ENCODE results near the gene YWHAE.
"Not testable (repeated sequence)": the region's sequence is repeated elsewhere in the genome, so short reads cannot be mapped to it uniquely, and the experiment has no call there.

Gene YWHAE

DNA sequence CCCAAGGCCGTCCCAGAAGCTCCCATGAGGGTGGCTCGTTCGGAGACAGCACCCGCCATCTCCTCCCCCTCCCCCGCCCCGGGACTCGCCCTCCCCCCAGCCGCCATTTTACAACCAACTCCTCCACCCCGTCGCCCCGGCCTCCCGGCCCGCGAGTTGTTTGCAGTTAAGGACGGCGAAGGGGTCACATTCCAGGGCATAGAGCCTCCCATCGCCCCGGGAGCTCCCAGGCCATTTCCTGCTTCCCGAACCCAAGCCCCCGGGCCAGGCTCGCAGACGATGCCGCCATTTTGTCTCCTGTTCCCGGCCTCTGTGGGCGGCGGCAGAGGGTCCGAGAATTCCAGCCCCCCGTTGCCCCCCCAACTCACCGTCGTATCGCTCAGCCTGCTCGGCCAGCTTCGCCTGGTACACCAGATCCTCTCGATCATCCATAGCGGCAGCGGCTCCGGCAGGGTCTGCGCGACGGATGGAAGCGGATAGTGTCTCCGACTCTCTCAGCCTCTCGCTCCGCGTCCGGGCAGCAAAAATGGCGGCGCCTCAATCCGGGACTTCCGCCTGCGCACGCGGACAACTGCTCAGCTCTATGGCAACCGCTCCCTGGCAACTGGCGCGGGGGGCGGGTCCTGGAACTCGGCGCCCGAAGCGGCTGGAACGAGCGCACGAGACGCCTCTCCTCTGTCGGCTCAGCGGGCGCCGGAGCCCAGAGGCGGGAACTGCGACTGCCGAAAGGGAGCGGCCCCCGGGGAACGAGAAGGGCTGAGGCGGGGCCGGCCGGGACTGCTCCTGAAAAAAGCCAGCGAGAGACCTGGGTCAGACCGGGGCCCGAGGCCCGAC, at the start of gene YWHAE:
TSS of gene YWHAE (minus strand) at position 544 of the 834 bp plus-strand sequence. CDS start at position 432, 112 bp downstream.
- FAIRE-seq: no peak

DNA sequence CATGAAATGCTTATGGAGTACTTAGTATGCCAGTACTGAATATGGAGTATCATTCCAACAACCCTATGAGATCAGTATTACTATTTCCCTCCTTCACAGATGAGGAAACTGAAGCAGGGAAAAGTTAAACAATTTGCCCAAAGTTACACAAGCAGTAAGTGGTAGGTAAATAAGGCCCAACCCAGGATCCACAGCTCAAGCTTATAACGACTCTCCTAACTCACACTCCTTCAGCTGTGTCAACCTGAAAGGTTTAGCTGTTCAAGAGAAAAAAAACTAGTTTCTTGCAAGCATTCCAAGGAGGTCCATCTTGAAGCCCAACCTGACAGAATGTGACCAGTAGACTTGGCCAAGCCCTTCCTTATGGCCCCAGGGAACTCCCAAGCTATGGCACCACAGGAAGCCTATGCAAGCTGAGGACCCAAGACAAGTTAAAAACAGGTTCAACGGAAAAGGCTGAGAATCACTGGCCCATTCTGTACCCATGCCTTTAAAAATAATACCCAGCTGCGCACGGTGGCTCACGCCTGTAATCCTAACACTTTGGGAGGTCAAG, 49.5 kb upstream of the YWHAE start:
- no peak for FAIRE-seq

DNA sequence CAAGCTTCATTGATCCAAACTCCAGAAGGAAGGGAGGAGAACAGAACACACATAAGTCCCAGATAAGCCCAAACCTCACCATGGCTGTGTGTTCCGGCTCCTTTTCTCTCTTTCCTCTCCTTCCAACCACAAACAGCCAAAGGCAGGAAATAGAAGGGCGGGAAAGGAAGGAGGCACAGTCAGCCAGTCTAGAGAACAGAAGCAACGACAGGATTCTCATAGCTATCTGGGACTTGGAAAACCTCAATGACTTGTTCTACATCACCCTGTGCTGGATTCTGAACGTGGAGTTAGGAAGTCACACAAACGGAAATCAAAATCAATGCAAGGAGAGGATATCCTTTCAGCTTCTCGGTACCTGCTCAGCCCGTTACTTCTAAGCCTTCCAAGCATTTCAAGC, 47.0 kb upstream of the YWHAE start:
- no peak for FAIRE-seq

DNA sequence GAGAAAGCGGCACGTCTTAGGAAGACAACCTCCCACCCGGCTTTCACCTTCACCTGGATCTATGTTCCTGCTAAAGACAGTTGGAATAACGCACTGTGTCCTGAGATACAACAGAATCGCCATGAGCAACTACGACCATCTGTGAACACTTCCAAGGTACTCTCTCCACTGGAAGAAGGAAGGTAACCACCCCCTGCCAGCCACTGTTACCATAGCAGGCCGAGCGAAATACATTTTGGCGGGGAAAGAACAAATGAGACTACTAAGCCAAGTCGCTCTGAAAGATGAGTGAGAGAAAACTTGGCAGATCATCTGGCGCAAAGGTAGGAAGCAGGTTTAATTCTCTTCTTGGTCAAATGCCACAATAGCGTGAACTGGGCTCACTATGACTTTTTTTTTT, 46.2 kb upstream of the YWHAE start:
- no peak for FAIRE-seq

DNA sequence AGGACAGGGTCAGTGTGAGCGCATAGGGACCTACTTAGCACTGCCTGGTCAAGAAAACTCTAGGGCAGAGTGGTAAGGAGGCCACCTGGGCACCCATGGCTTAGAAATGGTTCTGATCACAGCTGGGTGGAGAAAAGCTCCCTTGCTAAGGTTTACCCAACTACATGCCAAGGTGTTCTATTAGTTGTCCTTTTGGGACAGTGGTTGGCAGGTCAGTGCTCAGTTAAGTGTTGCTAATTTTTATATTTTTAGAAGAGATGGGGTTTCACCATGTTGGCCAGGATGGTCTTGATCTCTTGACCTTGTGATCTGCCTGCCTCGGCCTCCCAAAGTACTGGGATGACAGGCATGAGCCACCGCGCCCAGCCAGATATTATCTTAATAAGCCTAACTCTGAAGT, 45.7 kb upstream of the YWHAE start:
- FAIRE-seq: not testable (repeated sequence)

DNA sequence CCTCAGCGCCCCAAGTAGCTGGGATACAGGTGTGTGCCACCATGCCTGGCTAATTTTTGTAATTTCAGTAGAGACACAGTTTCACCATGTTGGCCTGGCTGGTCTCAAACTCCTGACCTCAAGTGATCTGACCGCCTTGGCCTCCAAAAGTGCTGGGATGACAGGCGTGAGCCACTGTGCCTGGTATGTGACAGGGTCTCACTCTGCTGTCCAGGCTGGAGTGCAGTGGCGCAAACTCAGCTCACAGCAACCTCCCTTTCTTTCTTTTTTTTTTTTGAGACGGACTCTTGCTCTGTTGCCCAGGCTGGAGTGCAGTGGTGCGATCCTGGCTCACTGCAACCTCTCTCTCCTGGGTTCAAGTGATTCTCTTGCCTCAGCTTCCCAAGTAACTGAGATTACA, 42.7 kb upstream of the YWHAE start:
- FAIRE-seq: not testable (repeated sequence)

DNA sequence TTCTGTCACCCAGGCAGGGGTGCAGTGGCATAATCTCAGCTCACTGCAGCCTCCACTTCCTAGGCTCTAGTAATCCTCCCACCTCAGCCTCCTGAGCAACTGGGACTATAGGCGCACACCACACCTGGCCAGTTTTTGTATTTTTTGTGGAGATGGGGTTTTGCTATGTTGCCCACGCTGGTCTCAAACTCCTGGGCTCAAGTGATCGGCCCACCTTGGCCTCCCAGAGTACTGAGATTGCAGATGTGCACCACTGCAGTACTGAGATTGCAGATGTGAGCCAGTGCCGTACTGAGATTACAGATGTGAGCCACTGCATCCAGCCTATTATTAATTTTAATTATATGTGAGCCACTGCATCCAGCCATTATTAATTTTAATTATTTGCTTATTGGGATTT, 42.2 kb upstream of the YWHAE start:
- FAIRE-seq: no peak

DNA sequence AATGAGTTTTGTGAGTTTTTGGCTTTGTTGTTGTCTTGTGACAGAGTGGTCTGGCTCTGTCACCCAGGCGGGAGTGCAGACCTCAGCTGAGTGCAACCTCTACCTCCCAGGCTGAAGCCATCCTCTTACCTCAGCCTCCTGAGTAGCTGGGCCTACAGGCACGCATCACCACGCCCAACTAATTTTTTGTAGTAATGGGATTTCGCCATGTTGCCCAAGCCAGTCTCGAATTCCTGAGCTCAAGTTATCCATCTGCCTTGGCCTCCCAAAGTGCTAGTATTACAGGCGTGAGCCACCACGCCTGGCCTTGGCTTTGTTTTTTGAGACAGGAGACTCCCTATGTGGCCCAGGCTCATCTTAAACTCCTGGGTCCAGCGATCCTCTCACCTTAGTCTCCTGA, 40.9 kb upstream of the YWHAE start:
- FAIRE-seq: no peak

DNA sequence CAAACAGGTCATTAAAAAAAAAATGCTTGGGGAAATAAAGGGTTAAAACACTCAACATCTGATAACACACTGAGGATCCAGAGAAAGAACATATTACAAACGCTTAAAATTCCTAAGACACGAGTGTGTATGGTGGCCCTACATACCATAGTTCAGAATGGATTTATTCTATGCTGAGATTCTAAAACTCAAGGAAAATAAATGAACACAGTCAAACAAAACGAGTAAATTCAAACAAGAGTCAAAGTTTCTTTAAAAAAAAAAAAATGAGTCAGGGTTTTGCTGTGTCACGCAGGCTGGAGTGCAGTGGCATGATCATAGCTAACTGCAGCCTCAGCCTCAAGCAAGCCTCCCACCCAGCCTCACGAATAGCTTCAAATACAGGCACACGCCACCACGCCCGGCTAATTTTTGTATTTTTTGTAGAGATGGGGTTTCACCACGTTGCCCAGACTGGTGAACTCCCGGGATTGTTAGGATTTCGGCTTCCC, 38.6 kb upstream of the YWHAE start:
- no peak for FAIRE-seq

DNA sequence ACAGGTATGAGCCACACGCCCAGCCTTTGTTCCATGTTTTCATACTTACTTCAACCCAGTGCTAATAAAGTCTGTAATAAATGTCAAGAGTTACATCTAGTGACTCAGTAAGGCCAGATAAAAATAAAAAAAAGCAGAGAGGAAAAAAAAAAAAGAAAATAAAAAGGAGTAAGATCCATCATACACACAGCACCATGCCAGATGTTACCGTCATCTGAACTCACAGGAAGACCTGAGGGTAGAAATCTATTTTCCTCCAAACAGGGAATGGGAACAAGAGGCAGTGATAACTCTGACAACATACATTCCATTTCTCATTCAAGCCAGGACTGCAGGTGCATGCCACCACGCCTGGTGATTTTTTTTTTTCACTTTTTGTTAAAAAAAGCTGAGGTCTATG, 35.3 kb upstream of the YWHAE start:
- no peak for FAIRE-seq

DNA sequence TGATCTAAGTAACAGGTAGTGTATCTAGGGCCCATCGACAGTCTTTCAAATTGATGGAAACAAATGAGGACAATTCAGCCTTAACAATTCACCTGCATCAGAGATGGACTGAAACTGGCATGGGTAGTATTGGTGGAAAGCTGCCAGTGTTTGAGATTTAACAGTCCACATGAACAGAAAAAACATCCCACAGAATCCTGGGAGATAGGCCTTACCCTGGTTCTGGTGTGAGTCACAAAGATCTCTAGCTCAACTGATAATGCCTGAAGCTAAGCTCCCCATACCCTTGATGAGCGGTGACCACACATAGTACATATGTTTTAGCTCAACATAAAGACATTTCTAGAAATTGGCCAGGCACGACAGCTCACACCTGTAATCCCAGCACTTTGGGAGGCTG, 34.1 kb upstream of the YWHAE start:
- FAIRE-seq: no peak

DNA sequence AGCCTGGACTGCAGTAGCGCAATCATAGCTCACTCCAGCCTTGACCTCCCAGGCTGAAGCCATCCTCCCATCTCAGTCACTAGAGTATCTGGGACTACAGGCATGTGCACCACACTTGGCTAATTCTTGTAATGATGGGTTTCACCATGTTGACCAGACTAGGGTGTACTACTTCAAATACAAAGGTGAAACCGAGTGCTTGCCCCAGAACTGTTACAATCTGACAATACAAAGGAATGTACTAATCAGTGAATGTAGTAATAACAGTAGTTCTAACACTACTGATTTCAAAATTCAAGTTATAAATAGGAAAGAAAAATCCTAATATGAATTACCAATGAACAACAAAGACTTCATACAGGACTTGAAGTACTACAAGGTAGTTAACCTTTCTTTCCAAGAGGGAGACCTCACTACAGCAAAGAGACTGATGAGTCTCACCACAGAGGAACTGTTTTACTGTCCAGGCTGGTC, 31.6 kb upstream of the YWHAE start:
- no peak for FAIRE-seq

DNA sequence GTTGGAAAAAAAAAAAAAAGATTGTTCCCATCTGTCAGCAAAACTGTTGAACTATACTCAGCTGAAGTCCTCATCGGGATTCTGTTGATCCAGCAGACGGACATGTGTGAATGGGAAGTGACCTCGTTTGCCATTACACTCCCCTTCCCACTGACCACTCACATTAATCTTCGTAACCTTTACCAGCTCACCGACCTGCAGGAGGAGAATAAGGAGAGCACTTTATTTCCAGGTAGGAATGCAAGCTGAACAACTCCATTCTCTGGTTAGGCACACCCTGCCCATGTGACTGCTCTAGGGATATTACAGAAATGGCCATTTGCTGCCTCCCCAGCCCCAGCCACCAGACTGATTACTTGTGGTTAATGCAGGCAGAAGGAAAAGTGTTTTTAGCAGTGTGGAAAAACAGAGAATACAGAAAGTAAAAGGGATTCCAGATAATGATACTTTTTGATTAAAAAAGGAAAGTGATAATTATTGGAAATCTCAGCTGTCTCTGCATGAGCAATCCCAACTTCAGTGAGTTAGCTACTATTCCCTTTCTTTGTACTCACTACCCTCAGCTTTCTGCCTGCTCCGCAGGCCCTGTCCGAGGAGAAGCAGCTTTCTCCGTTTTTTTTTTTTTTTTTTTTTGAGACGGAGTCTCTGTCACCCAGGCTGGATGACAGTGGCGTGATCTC, 23.6 kb upstream of the YWHAE start:
- FAIRE-seq: no peak

DNA sequence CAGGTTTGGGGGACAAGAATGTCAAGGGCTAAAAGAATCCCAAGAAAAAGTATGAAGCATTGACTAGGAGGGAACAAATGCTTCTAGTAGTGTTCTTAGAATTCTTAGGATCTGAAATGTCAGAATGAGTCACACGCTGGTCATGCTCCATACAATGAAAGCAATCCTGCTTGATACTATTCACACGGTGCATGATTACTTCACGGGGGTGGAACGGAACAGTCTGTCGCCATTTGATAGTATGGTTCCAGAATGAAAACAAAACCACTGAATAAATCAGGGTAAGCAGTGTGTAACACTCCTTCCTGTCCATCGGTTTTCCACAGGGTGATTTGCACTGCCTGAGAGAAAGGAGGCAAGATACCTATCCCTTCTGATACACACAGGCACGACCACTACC, 22.9 kb upstream of the YWHAE start:
- FAIRE-seq: no peak

DNA sequence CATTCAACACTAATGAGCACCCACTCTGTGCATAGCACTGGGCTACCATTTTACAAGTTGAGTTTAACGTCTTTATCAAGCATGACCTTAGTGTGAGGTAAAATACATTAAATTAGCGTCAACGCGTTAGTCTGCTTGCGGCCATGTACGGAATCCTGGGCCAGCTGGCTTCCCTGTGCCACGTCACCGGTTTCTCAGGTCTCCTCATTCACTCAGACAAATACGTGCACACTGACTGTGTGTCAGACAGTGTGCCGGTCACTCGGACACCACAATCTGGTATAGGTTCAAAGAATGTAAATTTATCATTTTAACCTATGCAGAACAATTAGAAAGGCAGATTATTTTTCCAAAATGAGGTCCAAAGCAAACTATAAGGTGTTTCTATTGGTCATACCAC, 21.4 kb upstream of the YWHAE start:
- no peak for FAIRE-seq

DNA sequence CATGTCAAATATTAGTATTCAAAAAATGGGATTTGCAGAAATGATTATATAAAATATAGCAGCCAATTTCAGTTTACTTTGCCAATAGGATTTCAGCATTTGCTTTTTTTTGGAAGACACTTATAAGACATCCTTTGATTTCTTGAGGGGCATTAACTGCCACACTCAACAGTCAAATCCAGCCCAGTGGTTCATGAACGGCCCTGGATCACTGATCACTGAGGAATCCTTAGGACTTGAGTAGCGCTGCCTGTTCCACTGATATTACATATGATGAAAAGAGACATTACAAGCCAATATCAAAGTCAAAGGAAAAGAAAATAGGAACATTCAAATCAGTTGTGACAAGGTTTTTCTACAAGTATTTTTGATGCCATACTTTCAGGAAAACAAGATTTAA, 21.0 kb upstream of the YWHAE start:
- no peak for FAIRE-seq

DNA sequence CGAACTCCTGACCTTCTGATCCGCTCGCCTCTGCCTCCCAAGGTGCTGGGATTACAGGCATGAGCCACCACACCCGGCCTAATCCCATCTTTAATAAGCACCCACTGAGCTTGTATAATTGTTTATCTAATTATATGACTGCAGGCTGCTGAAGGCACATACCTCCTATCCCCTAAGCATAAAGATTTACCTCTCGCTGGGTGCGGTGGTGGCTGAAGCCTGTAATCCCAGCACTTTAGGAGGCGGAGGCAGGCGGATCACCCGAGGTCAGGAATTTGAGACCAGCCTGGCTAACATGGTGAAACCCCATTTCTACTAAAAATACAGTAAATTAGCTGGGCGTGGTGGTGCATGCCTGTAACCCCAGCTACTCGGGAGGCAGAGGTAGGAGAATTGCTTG, 20.1 kb upstream of the YWHAE start:
- FAIRE-seq: no peak

DNA sequence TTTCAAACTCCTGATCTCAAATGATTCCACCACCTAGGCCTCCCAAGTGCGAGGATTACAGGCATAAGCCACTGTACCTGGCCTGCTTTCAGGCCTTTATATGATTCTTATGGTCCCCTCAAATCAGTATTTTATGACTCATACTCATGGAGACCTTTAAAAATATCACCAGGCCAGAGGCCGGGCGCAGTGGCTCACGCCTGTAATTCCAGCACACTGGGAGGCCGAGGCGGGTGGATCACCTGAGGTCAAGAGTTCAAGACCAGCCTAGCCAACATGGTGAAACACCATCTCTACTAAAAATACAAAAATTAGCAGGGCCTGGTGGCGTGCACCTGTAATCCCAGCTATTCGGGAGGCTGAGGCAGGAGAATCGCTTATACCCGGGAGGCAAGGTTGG, 18.5 kb upstream of the YWHAE start:
- not testable (repeated sequence) for FAIRE-seq

DNA sequence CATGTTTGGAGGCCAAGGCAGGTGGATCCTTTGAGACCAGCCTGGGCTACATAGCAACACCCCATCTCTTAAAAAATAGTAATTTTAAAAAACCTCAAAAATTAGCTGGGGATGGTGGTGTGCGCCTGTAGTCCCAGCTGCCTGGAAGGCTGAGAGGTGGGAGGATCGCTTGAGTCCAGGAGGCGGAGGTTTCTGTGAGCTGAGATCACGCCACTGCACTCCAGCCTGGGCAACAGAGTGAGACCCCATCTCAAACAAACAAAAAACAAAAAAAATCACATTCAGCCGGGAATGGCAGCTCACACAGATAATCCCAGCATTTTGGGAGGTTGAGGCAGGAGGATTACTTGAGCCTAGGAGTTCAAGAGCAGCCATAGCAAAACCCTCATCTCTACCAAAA, 16.4 kb upstream of the YWHAE start:
- no peak for FAIRE-seq

DNA sequence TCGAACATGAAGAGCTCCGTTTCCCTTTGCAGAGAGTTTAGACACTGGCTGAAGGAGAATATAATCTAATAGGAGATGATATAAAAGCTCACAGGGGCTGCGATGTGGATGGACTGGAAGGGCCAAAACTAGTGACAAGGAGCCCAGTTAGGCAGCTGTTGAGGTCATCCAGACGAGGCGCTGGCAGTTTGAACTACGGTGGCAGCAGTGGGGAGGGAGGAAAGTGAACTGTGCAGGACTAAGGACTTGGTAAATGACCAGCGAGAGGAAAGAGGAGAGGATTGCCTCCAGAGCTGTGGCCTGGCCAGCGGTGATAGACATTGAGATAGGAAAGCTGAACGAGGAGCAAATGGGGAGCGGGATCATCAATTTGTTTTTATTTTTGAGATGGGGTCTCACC, 14.6 kb upstream of the YWHAE start:
- FAIRE-seq: no peak

DNA sequence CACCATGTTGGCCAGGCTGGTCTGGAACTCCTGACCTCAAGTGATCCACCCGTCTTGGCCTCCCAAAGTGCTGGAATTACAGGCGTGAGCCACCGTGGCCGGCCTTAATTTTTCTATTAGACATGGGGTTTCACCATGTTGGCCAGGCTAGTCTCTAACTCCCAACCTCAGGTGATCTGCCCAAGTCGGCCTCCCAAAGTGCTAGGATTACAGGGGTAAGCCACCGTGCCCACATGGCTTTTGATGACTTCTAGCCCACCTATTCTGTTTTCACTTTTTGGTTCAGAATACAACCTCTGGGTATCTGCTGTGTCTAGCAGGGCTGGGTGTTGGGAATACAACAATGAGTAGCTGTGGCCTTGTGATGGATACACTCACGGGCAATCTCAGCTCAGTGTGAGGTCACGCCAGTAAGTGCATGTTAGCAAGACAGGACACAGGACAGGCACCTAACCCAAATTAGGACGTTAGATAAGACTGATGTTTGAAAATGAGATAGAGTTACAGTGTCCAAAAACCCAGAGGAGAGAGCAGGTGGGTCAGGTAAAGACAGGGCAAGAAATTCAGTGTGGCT, 14.1 kb upstream of the YWHAE start:
- no peak for FAIRE-seq

DNA sequence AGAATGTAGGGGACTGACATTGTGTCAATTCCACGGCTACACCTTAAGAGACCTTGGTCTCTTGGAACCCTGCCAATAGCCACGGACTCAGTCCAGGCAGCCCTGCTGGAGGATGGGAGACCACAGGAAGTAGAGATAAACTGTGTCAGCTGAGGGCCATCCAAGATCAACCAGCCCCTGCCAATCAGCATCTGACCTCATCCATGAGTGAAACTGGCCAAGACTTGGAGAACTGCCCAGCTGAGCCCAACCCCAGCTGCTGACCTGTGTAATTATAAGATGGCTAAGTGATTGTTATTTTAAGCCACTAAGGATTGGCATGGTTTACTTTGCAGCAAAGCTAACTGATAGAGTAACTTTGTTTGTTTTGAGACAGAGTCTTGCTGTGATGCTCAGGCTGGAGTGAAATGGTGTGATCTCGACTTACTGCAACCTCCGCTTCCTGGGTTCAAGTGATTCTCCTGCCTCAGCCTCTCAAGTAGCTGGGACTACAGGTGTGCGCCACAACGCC, 13.3 kb upstream of the YWHAE start:
- FAIRE-seq: no peak

Measured in islet of Langerhans (tissue), 1 donor.